NB4 (cell line): ENCODE data around the gene CACNA2D4.

Experiments
- CTCF ChIP-seq: IDR thresholded peaks from one replicate; pipeline ENCODE4 v1.5.1; 2012; ENCODE audit warnings: low read depth, low read length
- POLR2A ChIP-seq: IDR thresholded peaks from 2 replicates; pipeline ENCODE4 v1.6.1; 2011; ENCODE audit warnings: mild to moderate bottlenecking; ENCODE audit not compliant: insufficient read length; ENCODE audit errors: extremely low read depth

- no peak for TF ChIP-seq CTCF
- TF ChIP-seq POLR2A: no peak
Observed at GRCh38 chr12:1939331-1939730, 20.9 kb upstream of the CACNA2D4 start.
